C4-2B (cell line): Measurements from ENCODE around the gene SAP30BP.

Source experiments
- CTCF ChIP-seq: fragments of 450-650 bp; conservative IDR thresholded peaks from 2 replicates; pipeline ENCODE4 v1.5.1; 2017; ENCODE audit warnings: mild to moderate bottlenecking
- ZFX ChIP-seq: fragments of 450-650 bp; IDR thresholded peaks from 2 replicates; pipeline ENCODE4 v1.6.1; 2017

- TF ChIP-seq CTCF: no peak
- no peak for TF ChIP-seq ZFX
Observed at GRCh38 chr17:75664099-75664549, 3.0 kb upstream of the SAP30BP start.
